ENCODE data around the gene FGF1.

The FGF1 gene

DNA sequence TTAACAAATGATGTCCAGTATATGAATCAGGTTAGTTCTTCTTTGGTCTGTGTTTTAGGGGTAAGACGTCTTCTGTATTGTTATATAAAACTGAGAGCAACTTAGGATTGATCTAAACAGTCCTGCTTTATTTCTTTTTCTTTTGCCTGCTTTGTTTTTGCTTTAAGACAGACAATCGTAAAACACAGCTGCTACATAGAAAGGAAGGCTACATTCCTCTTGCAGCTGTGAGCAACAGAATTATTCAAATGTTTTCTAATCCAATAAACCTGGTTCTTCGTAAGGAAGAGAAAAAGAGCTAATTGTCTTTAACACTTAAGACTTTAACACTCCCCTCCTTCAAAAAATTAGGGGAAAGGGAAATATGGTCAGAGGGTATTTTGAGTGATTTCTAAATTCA is 14.6 kb downstream of the FGF1 start:
- Mint-ChIP-seq H3K27me3 (peaks cover under 1% of the 10 kb centered on the region), H3K36me3 (no peaks in the 10 kb centered on the region), H3K9me3 (no peaks in the 10 kb centered on the region), H3K27ac (no peak overlapping the region), H3K4me1 (no peaks in the 10 kb centered on the region), H3K4me3 (no peak overlapping the region)
- CTCF ChIA-PET = interaction anchor here (1.6 kb wide), 1 partner anchor 16 kb away, joined by 7 read pairs; no protein-coding TSS in a partner anchor
- no peak for DNase-seq

DNA sequence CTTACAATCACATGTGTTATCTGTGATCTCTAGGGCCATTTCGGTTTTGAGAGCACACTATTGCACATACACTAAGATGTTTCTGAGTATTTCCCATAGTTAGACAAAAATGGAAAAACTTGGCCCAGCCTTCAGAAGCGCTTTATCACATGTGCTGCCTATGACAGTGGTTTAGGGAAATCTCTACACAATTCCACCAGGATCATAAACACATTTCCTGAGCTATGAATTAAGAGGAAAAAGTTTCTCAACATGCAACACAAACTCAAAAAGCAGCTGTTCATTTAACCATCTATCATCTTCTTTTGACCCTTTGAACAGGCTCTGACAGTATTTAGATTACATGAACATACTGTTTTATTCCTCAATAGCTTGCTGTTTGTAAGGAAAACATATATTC is 15.1 kb downstream of the FGF1 start:
- H3K36me3 Mint-ChIP-seq = no peaks in the 10 kb centered on the region
- no peak for DNase-seq
- no peak overlapping the region for H3K4me3 Mint-ChIP-seq
- H3K9me3 Mint-ChIP-seq = no peaks in the 10 kb centered on the region
- CTCF ChIA-PET = interaction anchor here (1.6 kb wide), 1 partner anchor 15 kb away, joined by 7 read pairs; no protein-coding TSS in a partner anchor
- H3K4me1 Mint-ChIP-seq = no peaks in the 10 kb centered on the region
- no peak overlapping the region for H3K27ac Mint-ChIP-seq
- H3K27me3 Mint-ChIP-seq = peaks cover under 1% of the 10 kb centered on the region

DNA sequence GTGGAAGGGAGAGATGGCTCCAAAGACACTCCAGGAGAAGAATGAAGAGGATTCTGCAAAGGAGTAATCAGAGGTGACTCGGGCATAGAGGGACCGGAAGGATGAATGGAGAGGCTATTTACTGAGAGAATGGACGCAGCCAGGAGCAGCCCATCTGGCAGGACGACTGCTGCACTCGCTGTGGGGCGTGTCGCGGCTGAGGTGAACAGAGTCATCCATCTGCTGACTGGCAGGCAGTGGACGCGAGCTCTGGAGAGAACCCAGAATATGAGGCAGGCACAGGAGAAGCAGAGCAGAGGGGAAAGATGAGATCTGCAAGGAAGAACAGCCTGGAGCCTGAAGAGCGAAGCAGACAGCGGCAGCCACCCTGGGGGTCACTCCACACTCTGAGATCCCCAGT is 16.4 kb downstream of the FGF1 start:
- Mint-ChIP-seq H3K4me3 (no peak overlapping the region), H3K9me3 (no peaks in the 10 kb centered on the region), H3K27ac (no peak overlapping the region), H3K4me1 (no peaks in the 10 kb centered on the region), H3K27me3 (peaks cover 3% of the 10 kb centered on the region), H3K36me3 (no peaks in the 10 kb centered on the region)
- CTCF ChIA-PET = interaction anchor here (1.9 kb wide), 2 partner anchors 14 to 29 kb away, joined by 6 to 8 read pairs; no protein-coding TSS in a partner anchor
- DNase-seq = no peak

GRCh38 chr5:142668336-142668735 is 17.6 kb downstream of the FGF1 start:
- no peak for DNase-seq
- peaks cover 10% of the 10 kb centered on the region for H3K27me3 Mint-ChIP-seq
- H3K4me1 Mint-ChIP-seq = no peaks in the 10 kb centered on the region
- H3K9me3 Mint-ChIP-seq = no peaks in the 10 kb centered on the region
- no peak overlapping the region for H3K4me3 Mint-ChIP-seq
- CTCF ChIA-PET = interaction anchor here (1.9 kb wide), 2 partner anchors 13 to 30 kb away, joined by 6 to 8 read pairs; no protein-coding TSS in a partner anchor
- no peaks in the 10 kb centered on the region for H3K36me3 Mint-ChIP-seq
- no peak overlapping the region for H3K27ac Mint-ChIP-seq

DNA sequence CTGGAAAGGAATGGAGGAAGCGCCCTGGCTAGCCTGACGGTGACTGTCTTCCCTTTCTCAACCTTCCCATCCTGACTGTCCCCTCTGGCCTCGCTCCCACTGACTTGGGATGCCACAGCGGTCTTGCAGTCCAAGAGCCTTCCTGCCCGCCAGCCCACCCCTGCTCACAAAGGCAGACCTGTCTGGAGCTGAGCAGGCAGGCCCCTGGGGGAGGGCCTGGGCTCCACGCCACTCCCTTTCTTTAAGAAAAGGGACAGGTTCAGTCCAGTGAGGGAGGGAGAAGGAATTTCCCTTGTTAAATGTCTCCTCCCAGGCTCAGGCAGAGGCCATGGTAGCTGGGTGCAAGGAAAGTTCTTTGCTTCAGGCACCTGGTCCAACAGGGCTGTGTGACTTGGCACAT is 18.1 kb downstream of the FGF1 start:
- Mint-ChIP-seq H3K27me3 (peaks cover 12% of the 10 kb centered on the region), H3K9me3 (no peaks in the 10 kb centered on the region), H3K4me1 (no peaks in the 10 kb centered on the region), H3K4me3 (no peak overlapping the region), H3K27ac (no peak overlapping the region), H3K36me3 (no peaks in the 10 kb centered on the region)
- CTCF ChIA-PET = interaction anchor here (1.9 kb wide), 2 partner anchors 12 to 31 kb away, joined by 6 to 8 read pairs; no protein-coding TSS in a partner anchor
- DNase-seq = no peak

GRCh38 chr5:142664636-142665035 is 21.3 kb downstream of the FGF1 start:
- Mint-ChIP-seq H3K36me3 (no peaks in the 10 kb centered on the region), H3K27ac (no peak overlapping the region), H3K4me3 (no peak overlapping the region), H3K4me1 (no peaks in the 10 kb centered on the region), H3K9me3 (no peaks in the 10 kb centered on the region), H3K27me3 (peaks cover 17% of the 10 kb centered on the region)
- no peak for DNase-seq
- CTCF ChIA-PET = interaction anchor here (0.9 to 1.7 kb wide), 2 partner anchors 9 to 12 kb away, joined by 4 read pairs; no protein-coding TSS in a partner anchor

DNA sequence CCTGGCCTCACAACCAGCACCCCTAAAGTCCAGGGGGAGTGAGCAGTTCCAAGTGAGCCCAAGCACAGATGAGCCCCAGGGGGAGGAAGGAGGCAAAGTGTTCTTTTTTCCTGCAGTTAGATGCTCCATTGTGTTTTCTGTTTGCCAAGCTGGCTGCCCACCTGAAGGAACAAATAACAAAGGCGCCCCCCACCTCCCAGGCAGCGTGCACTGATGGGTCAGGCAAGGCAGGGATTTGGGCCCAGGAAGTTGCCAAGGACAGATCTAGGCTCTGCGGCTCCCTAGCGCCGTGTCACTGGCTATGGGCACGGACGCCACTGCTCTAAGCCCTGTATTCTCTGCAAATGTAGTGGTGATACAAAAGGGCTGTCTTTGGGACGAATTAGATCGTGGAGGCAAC is 21.8 kb downstream of the FGF1 start:
- DNase-seq = no peak
- no peak overlapping the region for H3K27ac Mint-ChIP-seq

DNA sequence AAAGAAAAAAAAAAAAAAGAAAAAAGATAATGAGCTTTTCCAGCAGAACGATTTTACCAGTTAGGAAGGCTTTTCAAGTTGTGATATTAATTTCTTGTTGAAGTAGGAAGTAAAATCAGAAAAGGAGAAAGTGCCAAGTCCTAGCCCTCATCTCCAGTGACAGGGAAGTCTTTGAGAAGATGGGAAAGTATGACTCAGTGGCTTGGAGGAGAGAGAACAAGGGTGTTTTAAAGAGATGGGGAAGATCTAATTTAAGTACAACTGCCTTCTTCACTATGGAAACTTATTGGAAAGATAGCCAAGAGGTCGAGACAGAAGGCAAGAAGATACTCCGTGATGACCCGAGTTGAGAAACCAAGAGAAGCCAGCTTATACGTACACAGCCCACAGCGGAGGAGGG is 22.6 kb downstream of the FGF1 start:
- Mint-ChIP-seq H3K9me3 (no peaks in the 10 kb centered on the region), H3K4me1 (no peaks in the 10 kb centered on the region), H3K36me3 (no peaks in the 10 kb centered on the region), H3K4me3 (no peak overlapping the region), H3K27me3 (peaks cover 17% of the 10 kb centered on the region), H3K27ac (no peak overlapping the region)
- CTCF ChIA-PET = no interaction called here
- no peak for DNase-seq

More for the DNA sequence above, 21.8 kb downstream of the FGF1 start:
- Mint-ChIP-seq H3K4me3 (no peak overlapping the region), H3K27me3 (peaks cover 17% of the 10 kb centered on the region), H3K4me1 (no peaks in the 10 kb centered on the region), H3K36me3 (no peaks in the 10 kb centered on the region), H3K9me3 (no peaks in the 10 kb centered on the region)
- CTCF ChIA-PET = interaction anchor here (0.9 to 1.7 kb wide), 2 partner anchors 9 to 13 kb away, joined by 4 read pairs; no protein-coding TSS in a partner anchor

- H3K27ac Mint-ChIP-seq = no peak overlapping the region
- no peaks in the 10 kb centered on the region for H3K4me1 Mint-ChIP-seq
- CTCF ChIA-PET = interaction anchor here (1.0 kb wide), 1 partner anchor 37 kb away, joined by 5 read pairs; no protein-coding TSS in a partner anchor
- DNase-seq = no peak
- no peak overlapping the region for H3K4me3 Mint-ChIP-seq
- H3K27me3 Mint-ChIP-seq = peaks cover 26% of the 10 kb centered on the region
- no peaks in the 10 kb centered on the region for H3K36me3 Mint-ChIP-seq
- no peaks in the 10 kb centered on the region for H3K9me3 Mint-ChIP-seq
Observed at GRCh38 chr5:142661957-142662356, 23.9 kb downstream of the FGF1 start.

GRCh38 chr5:142661143-142661542 is 24.7 kb downstream of the FGF1 start:
- no peak overlapping the region for H3K4me3 Mint-ChIP-seq
- no peaks in the 10 kb centered on the region for H3K4me1 Mint-ChIP-seq
- no peaks in the 10 kb centered on the region for H3K36me3 Mint-ChIP-seq
- DNase-seq = no peak
- no peak overlapping the region for H3K27ac Mint-ChIP-seq
- H3K9me3 Mint-ChIP-seq = no peaks in the 10 kb centered on the region
- CTCF ChIA-PET = no interaction called here
- peaks cover 26% of the 10 kb centered on the region for H3K27me3 Mint-ChIP-seq

DNA sequence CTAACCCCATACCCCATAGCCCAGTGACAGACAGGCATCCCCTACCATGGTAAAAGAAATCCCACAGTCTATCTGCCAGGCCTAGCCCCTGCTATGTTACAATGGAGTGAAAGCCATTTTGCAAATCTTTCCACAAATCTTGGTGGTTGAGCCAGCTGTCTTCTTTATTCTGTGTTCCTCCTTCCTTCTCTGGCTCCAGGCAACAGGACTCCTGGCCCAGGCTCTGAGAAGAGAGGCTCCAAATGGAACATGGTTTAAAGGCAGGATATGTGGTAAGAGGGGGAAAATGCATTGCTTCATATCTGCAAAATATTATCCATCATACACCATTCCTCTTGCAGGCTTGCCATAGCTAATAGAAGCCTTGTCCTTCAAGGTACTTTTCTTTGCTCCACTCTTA is 25.2 kb downstream of the FGF1 start:
- CTCF ChIA-PET = interaction anchor here (1.3 kb wide), 1 partner anchor 52 kb away, joined by 3 read pairs; no protein-coding TSS in a partner anchor
- H3K36me3 Mint-ChIP-seq = no peaks in the 10 kb centered on the region
- no peak overlapping the region for H3K27ac Mint-ChIP-seq
- H3K9me3 Mint-ChIP-seq = no peaks in the 10 kb centered on the region
- no peaks in the 10 kb centered on the region for H3K4me1 Mint-ChIP-seq
- H3K4me3 Mint-ChIP-seq = no peak overlapping the region
- H3K27me3 Mint-ChIP-seq = peaks cover 27% of the 10 kb centered on the region
- DNase-seq = no peak

GRCh38 chr5:142660196-142660595 is 25.7 kb downstream of the FGF1 start:
- H3K27ac Mint-ChIP-seq = no peak overlapping the region
- H3K9me3 Mint-ChIP-seq = no peaks in the 10 kb centered on the region
- H3K4me1 Mint-ChIP-seq = no peaks in the 10 kb centered on the region
- DNase-seq = no peak
- peaks cover 29% of the 10 kb centered on the region for H3K27me3 Mint-ChIP-seq
- no peak overlapping the region for H3K4me3 Mint-ChIP-seq
- CTCF ChIA-PET = interaction anchor here (1.3 kb wide), 1 partner anchor 53 kb away, joined by 3 read pairs; no protein-coding TSS in a partner anchor
- no peaks in the 10 kb centered on the region for H3K36me3 Mint-ChIP-seq

DNA sequence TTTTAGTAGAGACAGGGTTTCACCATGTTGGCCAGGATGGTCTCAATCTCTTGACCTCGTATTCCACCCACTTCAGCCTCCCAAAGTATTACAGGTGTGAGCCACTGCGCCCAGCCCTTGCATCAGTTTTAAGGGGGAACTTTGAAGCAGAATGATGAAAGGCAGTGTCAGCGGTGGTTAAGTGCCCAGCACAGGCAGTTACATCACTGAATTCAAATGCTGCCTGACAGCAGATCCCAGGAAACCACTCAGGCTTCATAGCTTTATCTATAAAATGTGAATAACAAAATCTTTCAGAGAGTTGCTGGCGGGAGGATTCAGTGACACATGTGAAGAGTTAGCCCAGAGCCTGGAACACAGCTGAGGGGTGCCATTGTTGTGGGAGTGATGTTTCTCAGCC is 26.5 kb downstream of the FGF1 start:
- H3K4me3 Mint-ChIP-seq = no peak overlapping the region

DNA sequence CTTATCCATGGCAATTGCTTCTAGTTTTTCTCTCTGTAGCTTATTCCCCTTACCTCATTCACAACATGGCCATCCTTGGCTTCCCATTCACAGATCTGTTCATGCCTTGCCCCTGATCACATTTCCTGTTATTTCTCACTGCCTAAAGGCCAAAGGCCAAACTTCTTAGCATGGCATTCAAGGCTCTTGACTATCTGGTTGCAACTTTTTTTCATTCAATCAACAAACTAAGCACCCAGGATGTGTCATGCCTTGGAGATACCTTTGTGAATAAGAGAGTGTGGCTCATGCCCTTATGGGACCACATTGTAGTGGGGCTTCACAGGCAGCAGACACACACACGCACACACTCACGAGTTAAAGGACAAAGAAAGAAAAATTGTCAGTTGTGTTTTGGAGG is 27.6 kb downstream of the FGF1 start:
- CTCF ChIA-PET = interaction anchor here (0.9 to 1.3 kb wide), 2 partner anchors 43 to 222 kb away, joined by 3 read pairs; no protein-coding TSS in a partner anchor
- no peak overlapping the region for H3K27ac Mint-ChIP-seq
- H3K4me1 Mint-ChIP-seq = no peaks in the 10 kb centered on the region
- no peaks in the 10 kb centered on the region for H3K36me3 Mint-ChIP-seq
- no peak overlapping the region for H3K4me3 Mint-ChIP-seq
- no peaks in the 10 kb centered on the region for H3K9me3 Mint-ChIP-seq
- H3K27me3 Mint-ChIP-seq = peaks cover 30% of the 10 kb centered on the region
- DNase-seq = no peak

More for the DNA sequence above, 26.5 kb downstream of the FGF1 start:
- no peaks in the 10 kb centered on the region for H3K9me3 Mint-ChIP-seq
- DNase-seq = no peak
- peaks cover 37% of the 10 kb centered on the region for H3K27me3 Mint-ChIP-seq
- H3K4me1 Mint-ChIP-seq = no peaks in the 10 kb centered on the region
- CTCF ChIA-PET = interaction anchor here (0.9 to 1.3 kb wide), 3 partner anchors 39 to 224 kb away, joined by 3 read pairs; no protein-coding TSS in a partner anchor
- H3K36me3 Mint-ChIP-seq = no peaks in the 10 kb centered on the region
- no peak overlapping the region for H3K27ac Mint-ChIP-seq

DNA sequence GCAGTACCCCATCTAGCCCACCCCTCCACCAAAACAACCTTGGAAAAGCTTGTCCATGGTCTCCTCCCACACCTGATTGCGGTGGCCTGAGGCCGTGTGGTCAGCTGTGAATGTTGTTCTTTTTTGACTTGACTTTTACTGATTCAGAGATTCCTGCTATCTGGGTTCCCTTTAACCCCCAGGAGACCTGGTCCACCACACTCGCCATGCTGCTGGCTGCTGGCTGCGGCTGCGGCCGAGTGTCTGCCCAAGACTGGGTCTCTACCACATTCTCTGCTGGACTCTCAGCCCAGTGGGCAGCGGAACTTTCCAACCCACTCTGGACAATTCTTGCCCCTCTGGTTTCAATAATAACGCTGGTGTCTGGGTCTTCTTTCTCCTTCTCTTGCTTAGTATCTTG is 28.4 kb downstream of the FGF1 start:
- H3K4me1 Mint-ChIP-seq = no peaks in the 10 kb centered on the region
- no peak for DNase-seq
- CTCF ChIA-PET = interaction anchor here (1.0 to 2.6 kb wide), 2 partner anchors 28 to 41 kb away, joined by 3 to 9 read pairs; partner anchors contain the start of gene FGF1
- no peak overlapping the region for H3K27ac Mint-ChIP-seq
- H3K9me3 Mint-ChIP-seq = no peaks in the 10 kb centered on the region
- no peak overlapping the region for H3K4me3 Mint-ChIP-seq
- no peaks in the 10 kb centered on the region for H3K36me3 Mint-ChIP-seq
- peaks cover 33% of the 10 kb centered on the region for H3K27me3 Mint-ChIP-seq
